IMR-90 (cell line): ENCODE results near the gene EML5. TPM values are rescaled to one million over a fixed set of nuclear protein-coding genes. Genes with fewer than 3 reads are reported as not detected.

Experiments used
- ATAC-seq: fragments of 200-7000 bp; cut with Tn5 transposase; 2 replicates; pipeline ENCODE4 v1.9.1; 2020; ENCODE audit warnings: low read depth, mild to moderate bottlenecking, moderate library complexity
- BruUV-seq: library from RNA; stranded (reverse); fragments of 400-500 nt; replicated peaks from 2 replicates; lab custom pipeline; 2021; lab: Mats Ljungman, UMichigan
- CTCF ChIA-PET: fragments of 300-600 bp; formaldehyde crosslinking; extraction: SDS; loops from one replicate; lab custom pipeline; 2021; ENCODE audit warnings: antibody characterized with exemption; lab: Yijun Ruan, JAX
- POLR2A ChIA-PET: fragments of 300-600 bp; sonication (Branson Sonifier 250); formaldehyde crosslinking; loops from one replicate; lab custom pipeline; 2022; ENCODE audit warnings: antibody characterized with exemption; ENCODE audit not compliant: unreplicated experiment; lab: Charles Lee
- DNase-seq: peaks from one replicate; pipeline ENCODE4 v3.0.0; 2013
- H2AFZ ChIP-seq: replicated peaks from 2 replicates; pipeline ENCODE3; 2013; ENCODE audit warnings: low read length, mild to moderate bottlenecking; ENCODE audit not compliant: poor library complexity
- H2AK5ac ChIP-seq: 2 replicates; pipeline ENCODE4 v1.6.1; 2013; ENCODE audit warnings: low read depth, low read length, inconsistent platforms
- H2AK9ac ChIP-seq: replicated peaks from 2 replicates; pipeline ENCODE3; 2013; ENCODE audit warnings: mild to moderate bottlenecking, low read depth, low read length, moderate library complexity; ENCODE audit not compliant: poor library complexity
- H2BK120ac ChIP-seq: 2 replicates; pipeline ENCODE4 v1.6.1; 2013; ENCODE audit warnings: low read depth, low read length, inconsistent platforms
- H2BK15ac ChIP-seq: 3 replicates; pipeline ENCODE4 v1.6.1; 2013; ENCODE audit warnings: low read depth, low read length, inconsistent platforms
- H2BK20ac ChIP-seq: 2 replicates; pipeline ENCODE4 v1.6.1; 2013; ENCODE audit warnings: low read depth, mild to moderate bottlenecking, inconsistent platforms, low read length, moderate library complexity
- H2BK5ac ChIP-seq: 2 replicates; pipeline ENCODE4 v1.6.1; 2013; ENCODE audit warnings: mild to moderate bottlenecking, low read depth, low read length, inconsistent platforms; ENCODE audit not compliant: poor library complexity, severe bottlenecking
- H3K14ac ChIP-seq: replicated peaks from 2 replicates; pipeline ENCODE4 v1.6.1; 2013; ENCODE audit warnings: low read depth, low read length, inconsistent platforms
- H3K18ac ChIP-seq: 2 replicates; pipeline ENCODE4 v1.6.1; 2013; ENCODE audit warnings: low read depth, low read length, control low read depth
- H3K23ac ChIP-seq: 2 replicates; pipeline ENCODE4 v1.6.1; 2013; ENCODE audit warnings: low read depth, low read length, inconsistent platforms
- H3K27ac ChIP-seq: 2 replicates; pipeline ENCODE4 v1.5.1; 2013; ENCODE audit warnings: mild to moderate bottlenecking, control low read depth, low read length; ENCODE audit not compliant: insufficient read depth
- H3K27me3 ChIP-seq: 2 replicates; pipeline ENCODE4 v1.6.1; 2013; ENCODE audit warnings: low read length; ENCODE audit not compliant: control insufficient read depth, insufficient read depth
- H3K36me3 ChIP-seq: 2 replicates; pipeline ENCODE4 v1.6.1; 2013; ENCODE audit warnings: low read length, mixed read lengths; ENCODE audit not compliant: control insufficient read depth, insufficient read depth
- H3K4ac ChIP-seq: 2 replicates; pipeline ENCODE4 v1.6.1; 2013; ENCODE audit warnings: low read depth, low read length, inconsistent platforms
- H3K4me1 ChIP-seq: 2 replicates; pipeline ENCODE4 v1.6.1; 2013; ENCODE audit warnings: low read length, mixed read lengths; ENCODE audit not compliant: control insufficient read depth, insufficient read depth
- H3K4me2 ChIP-seq: 2 replicates; pipeline ENCODE4 v1.6.1; 2013; ENCODE audit warnings: low read depth, mild to moderate bottlenecking, control low read depth, low read length, moderate library complexity
- H3K4me3 ChIP-seq: 2 replicates; pipeline ENCODE4 v1.5.1; 2013; ENCODE audit warnings: low read depth, mild to moderate bottlenecking, control low read depth, low read length, moderate library complexity; ENCODE audit not compliant: insufficient read depth
- H3K56ac ChIP-seq: 2 replicates; pipeline ENCODE4 v1.6.1; 2013; ENCODE audit warnings: low read length, inconsistent platforms; ENCODE audit not compliant: insufficient read depth; ENCODE audit errors: extremely low read depth
- H3K79me1 ChIP-seq, 2 experiments: 2 replicates each; pipeline ENCODE4 v1.6.1; 2013; ENCODE audit warnings: low read length in 2 of 2, inconsistent platforms in 1 of 2, low read depth in 1 of 2
- H3K9ac ChIP-seq: 2 replicates; pipeline ENCODE4 v1.6.1; 2013; ENCODE audit warnings: low read depth, low read length, control low read depth
- H3K9me1 ChIP-seq: 2 replicates; pipeline ENCODE4 v1.6.1; 2013; ENCODE audit warnings: low read length, inconsistent platforms; ENCODE audit not compliant: insufficient read depth
- H3K9me3 ChIP-seq: 2 replicates; pipeline ENCODE4 v1.6.1; 2013; ENCODE audit warnings: low read length; ENCODE audit not compliant: control insufficient read depth, insufficient read depth
- H4K20me1 ChIP-seq: 2 replicates; pipeline ENCODE4 v1.6.1; 2013; ENCODE audit warnings: low read length, inconsistent platforms; ENCODE audit not compliant: insufficient read depth
- H4K5ac ChIP-seq: 2 replicates; pipeline ENCODE4 v1.6.1; 2013; ENCODE audit warnings: mild to moderate bottlenecking, low read depth, low read length, control low read depth
- H4K8ac ChIP-seq, 2 experiments: 2 replicates each; pipeline ENCODE4 v1.6.1; 2013; ENCODE audit warnings: low read depth in 2 of 2, low read length in 2 of 2, control low read depth in 1 of 2, inconsistent platforms in 1 of 2
- H4K91ac ChIP-seq: 2 replicates; pipeline ENCODE4 v1.6.1; 2013; ENCODE audit warnings: low read depth, low read length, inconsistent platforms; ENCODE audit not compliant: insufficient read depth
- BHLHE40 ChIP-seq: fragments of 150-350 bp; IDR thresholded peaks from 2 replicates; pipeline ENCODE4 v1.6.1; 2016; ENCODE audit warnings: mild to moderate bottlenecking, low read depth, low read length
- CHD1 ChIP-seq: IDR thresholded peaks from 2 replicates; pipeline ENCODE4 v1.6.1; 2012; ENCODE audit warnings: low read depth, low read length, improper control_type of control experiment
- ELK1 ChIP-seq: fragments of 150-350 bp; IDR thresholded peaks from 2 replicates; pipeline ENCODE4 v1.6.1; 2016; ENCODE audit warnings: low read depth, mild to moderate bottlenecking, low read length, moderate library complexity, borderline replicate concordance
- FOS ChIP-seq: fragments of 150-350 bp; IDR thresholded peaks from 2 replicates; pipeline ENCODE4 v1.6.1; 2016; ENCODE audit warnings: low read depth, low read length
- POLR2A ChIP-seq: IDR thresholded peaks from 2 replicates; pipeline ENCODE4 v1.6.1; 2012; ENCODE audit warnings: mild to moderate bottlenecking, low read depth, low read length
- SMC3 ChIP-seq: fragments of 150-350 bp; IDR thresholded peaks from 2 replicates; pipeline ENCODE4 v1.6.1; 2016; ENCODE audit warnings: low read depth, mild to moderate bottlenecking, antibody characterized with exemption, low read length, moderate library complexity
- WGBS, 2 experiments: methylation state at CpG; one replicate each; pipeline versions ENCODE4 v1.1.5 to v1.1.7; 2013; ENCODE audit warnings: missing lambda C conversion rate in 2 of 2; ENCODE audit not compliant: insufficient read length in 1 of 2; ENCODE audit errors: extremely low coverage in 2 of 2; 5-methylcytosine and 5-hydroxymethylcytosine counted together
- dilution Hi-C: fragments of 300-500 bp; cut with HindIII; formaldehyde crosslinking; loops from one replicate; pipeline ENCODE4 v1.14.3; 2018; ENCODE audit warnings: low sequenced_read_pairs; ENCODE audit not compliant: unreplicated experiment
- in situ Hi-C: fragments of 300-500 bp; cut with MboI; formaldehyde crosslinking; loops from 3 replicates; pipeline ENCODE4 v1.14.3; 2019; ENCODE audit warnings: low sequenced_read_pairs, inconsistent platforms, mixed read lengths
- intact Hi-C: fragments of 100-400 bp; cut with micrococcal nuclease; formaldehyde crosslinking; loops from 2 replicates; pipeline ENCODE4 v1.10.0; 2022
- polyA plus RNA-seq, 3 experiments: library from polyadenylated mRNA; depleted of rRNA; stranded (reverse); fragments of >200 nt; gene quantifications; 2 replicates each; pipeline ENCODE4 v1.2.3, GENCODE V29; 2012; ENCODE audit warnings: low replicate concordance in 1 of 3
- total RNA-seq: library from RNA; depleted of rRNA; stranded (reverse); fragments of >200 nt; gene quantifications from 2 replicates; pipeline ENCODE4 v1.2.3, GENCODE V29; 2012

EML5 gene
- total and polyA plus RNA-seq, 2 of the 4 experiments (the other 2 are of a cell fraction): 8.1 to 22.2 TPM

GRCh38 chr14:88563845-88564244 is 228.9 kb downstream of the EML5 start:
- WGBS, 2 experiments: no CpG with 5 or more reads among the region's 7 CpGs

More at GRCh38 chr14:88563845-88564244, 228.9 kb downstream of the EML5 start:
- Histone ChIP-seq H3K4ac (no peak overlapping the region), H4K5ac (no peak overlapping the region), H3K9me1 (0 out of 2 replicates have a peak, but pooled peaks cover 3% of the 10 kb centered on the region), H3K9me3 (no peaks in the 10 kb centered on the region), H3K56ac (no peak overlapping the region), H3K27ac (peak overlapping the region; percentile 69), H3K4me2 (peak overlapping the region; percentile 100), H4K20me1 (peaks cover 15% of the 10 kb centered on the region), H2BK20ac (no peak overlapping the region), H3K36me3 (peaks cover 9% of the 10 kb centered on the region), H3K18ac (no peak overlapping the region), H2BK15ac (no peak overlapping the region), H3K9ac (peak overlapping the region; percentile 92), H2AK9ac (no peak overlapping the region), H2AK5ac (0 out of 2 replicates have a peak overlapping the region, but pooled peaks have one; percentile 7), H3K23ac (peak overlapping the region; percentile 79), H3K27me3 (no peaks in the 10 kb centered on the region), H2BK5ac (peak overlapping the region; percentile 27), H4K8ac (no peak overlapping the region; a peak in 1 of 4 replicates), H2BK120ac (no peak overlapping the region), H3K4me3 (peak overlapping the region; percentile 98), H3K4me1 (peaks cover 6% of the 10 kb centered on the region; the same call in 1 of the 2 replicates), H3K79me1 (peaks cover 8 to 28% of the 10 kb centered on the region in 2 experiments), H2AFZ (no peak overlapping the region), H3K14ac (no peak overlapping the region; the same call in 1 of the 2 replicates), H4K91ac (no peak overlapping the region)
- ATAC-seq: no peak
- in situ Hi-C loops (no loop called here), dilution Hi-C loops (no loop called here), intact Hi-C loops (loop anchor here (5.0 kb wide), 2 partner anchors 177 to 617 kb away; partner anchors contain the start of gene SPATA7)
- no peak for DNase-seq
- TF ChIP-seq BHLHE40 (no peak), POLR2A (no peak), SMC3 (no peak), FOS (no peak), CHD1 (no peak), ELK1 (no peak)
- ChIA-PET CTCF (interaction anchor here (1.1 kb wide), 1 partner anchor 18 kb away, joined by 3 read pairs; no protein-coding TSS in a partner anchor), POLR2A (no interaction called here)
- no TSS peak for BruUV-seq
